ENCODE results near the gene APOB. TPM values are rescaled to one million over a fixed set of nuclear protein-coding genes. Genes with fewer than 3 reads are reported as not detected.
A peak's percentile ranks its signal among the peaks of the same experiment; 100 is the strongest.

APOB gene
- total and polyA plus RNA-seq, 2 of the 13 experiments (the other 11 are each of a cell fraction or from before 2014, with no cell fraction given): 1,569 to 2,515 TPM

GRCh38 chr2:21035974-21036707 lies 7.7 kb downstream of the APOB start (continued):
- TF ChIP-seq, protein P1, sequence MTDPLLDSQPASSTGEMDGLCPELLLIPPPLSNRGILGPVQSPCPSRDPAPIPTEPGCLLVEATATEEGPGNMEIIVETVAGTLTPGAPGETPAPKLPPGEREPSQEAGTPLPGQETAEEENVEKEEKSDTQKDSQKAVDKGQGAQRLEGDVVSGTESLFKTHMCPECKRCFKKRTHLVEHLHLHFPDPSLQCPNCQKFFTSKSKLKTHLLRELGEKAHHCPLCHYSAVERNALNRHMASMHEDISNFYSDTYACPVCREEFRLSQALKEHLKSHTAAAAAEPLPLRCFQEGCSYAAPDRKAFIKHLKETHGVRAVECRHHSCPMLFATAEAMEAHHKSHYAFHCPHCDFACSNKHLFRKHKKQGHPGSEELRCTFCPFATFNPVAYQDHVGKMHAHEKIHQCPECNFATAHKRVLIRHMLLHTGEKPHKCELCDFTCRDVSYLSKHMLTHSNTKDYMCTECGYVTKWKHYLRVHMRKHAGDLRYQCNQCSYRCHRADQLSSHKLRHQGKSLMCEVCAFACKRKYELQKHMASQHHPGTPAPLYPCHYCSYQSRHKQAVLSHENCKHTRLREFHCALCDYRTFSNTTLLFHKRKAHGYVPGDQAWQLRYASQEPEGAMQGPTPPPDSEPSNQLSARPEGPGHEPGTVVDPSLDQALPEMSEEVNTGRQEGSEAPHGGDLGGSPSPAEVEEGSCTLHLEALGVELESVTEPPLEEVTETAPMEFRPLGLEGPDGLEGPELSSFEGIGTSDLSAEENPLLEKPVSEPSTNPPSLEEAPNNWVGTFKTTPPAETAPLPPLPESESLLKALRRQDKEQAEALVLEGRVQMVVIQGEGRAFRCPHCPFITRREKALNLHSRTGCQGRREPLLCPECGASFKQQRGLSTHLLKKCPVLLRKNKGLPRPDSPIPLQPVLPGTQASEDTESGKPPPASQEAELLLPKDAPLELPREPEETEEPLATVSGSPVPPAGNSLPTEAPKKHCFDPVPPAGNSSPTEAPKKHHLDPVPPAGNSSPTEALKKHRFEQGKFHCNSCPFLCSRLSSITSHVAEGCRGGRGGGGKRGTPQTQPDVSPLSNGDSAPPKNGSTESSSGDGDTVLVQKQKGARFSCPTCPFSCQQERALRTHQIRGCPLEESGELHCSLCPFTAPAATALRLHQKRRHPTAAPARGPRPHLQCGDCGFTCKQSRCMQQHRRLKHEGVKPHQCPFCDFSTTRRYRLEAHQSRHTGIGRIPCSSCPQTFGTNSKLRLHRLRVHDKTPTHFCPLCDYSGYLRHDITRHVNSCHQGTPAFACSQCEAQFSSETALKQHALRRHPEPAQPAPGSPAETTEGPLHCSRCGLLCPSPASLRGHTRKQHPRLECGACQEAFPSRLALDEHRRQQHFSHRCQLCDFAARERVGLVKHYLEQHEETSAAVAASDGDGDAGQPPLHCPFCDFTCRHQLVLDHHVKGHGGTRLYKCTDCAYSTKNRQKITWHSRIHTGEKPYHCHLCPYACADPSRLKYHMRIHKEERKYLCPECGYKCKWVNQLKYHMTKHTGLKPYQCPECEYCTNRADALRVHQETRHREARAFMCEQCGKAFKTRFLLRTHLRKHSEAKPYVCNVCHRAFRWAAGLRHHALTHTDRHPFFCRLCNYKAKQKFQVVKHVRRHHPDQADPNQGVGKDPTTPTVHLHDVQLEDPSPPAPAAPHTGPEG (CRISPR knock-in tag; IDR thresholded peaks at IDR 0.05): no peak
- TF ChIP-seq, protein P2, sequence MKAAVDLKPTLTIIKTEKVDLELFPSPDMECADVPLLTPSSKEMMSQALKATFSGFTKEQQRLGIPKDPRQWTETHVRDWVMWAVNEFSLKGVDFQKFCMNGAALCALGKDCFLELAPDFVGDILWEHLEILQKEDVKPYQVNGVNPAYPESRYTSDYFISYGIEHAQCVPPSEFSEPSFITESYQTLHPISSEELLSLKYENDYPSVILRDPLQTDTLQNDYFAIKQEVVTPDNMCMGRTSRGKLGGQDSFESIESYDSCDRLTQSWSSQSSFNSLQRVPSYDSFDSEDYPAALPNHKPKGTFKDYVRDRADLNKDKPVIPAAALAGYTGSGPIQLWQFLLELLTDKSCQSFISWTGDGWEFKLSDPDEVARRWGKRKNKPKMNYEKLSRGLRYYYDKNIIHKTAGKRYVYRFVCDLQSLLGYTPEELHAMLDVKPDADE (CRISPR knock-in tag; IDR thresholded peaks at IDR 0.05): no peak
- TF ChIP-seq SMYD3 (CRISPR knock-in tag; IDR thresholded peaks at IDR 0.05) (no peak), PTBP1 (IDR thresholded peaks at IDR 0.05; ENCODE audit: low read depth, low read length, poor library complexity, severe bottlenecking) (no peak), TCF7L2 (IDR thresholded peaks at IDR 0.05; ENCODE audit: low read depth, low read length) (no peak), SMARCE1 (IDR thresholded peaks at IDR 0.05; ENCODE audit: borderline replicate concordance) (no peak), ZBTB38 (CRISPR knock-in tag; IDR thresholded peaks at IDR 0.05) (no peak), ETV6 (CRISPR knock-in tag; conservative IDR thresholded peaks at IDR 0.05) (no peak), PAF1 (CRISPR knock-in tag; IDR thresholded peaks at IDR 0.05) (peak; percentile 37; the same call in 1 of the 2 replicates), EHMT2 (IDR thresholded peaks at IDR 0.05; ENCODE audit: borderline replicate concordance, low read depth, low read length) (no peak), SKIL (CRISPR knock-in tag; IDR thresholded peaks at IDR 0.05; ENCODE audit: borderline replicate concordance) (no peak), NPAS2 (CRISPR knock-in tag; IDR thresholded peaks at IDR 0.05; ENCODE audit: borderline replicate concordance) (no peak), KDM5A (IDR thresholded peaks at IDR 0.05; ENCODE audit: borderline replicate concordance, low read length) (no peak), SSRP1 (CRISPR knock-in tag; IDR thresholded peaks at IDR 0.05) (peak; percentile 98), PHF5A (CRISPR knock-in tag; IDR thresholded peaks at IDR 0.05; ENCODE audit: low read depth, unreplicated experiment) (no peak), SOX5 (CRISPR knock-in tag; IDR thresholded peaks at IDR 0.05; ENCODE audit: borderline replicate concordance) (no peak), NRL (CRISPR knock-in tag; IDR thresholded peaks at IDR 0.05; ENCODE audit: borderline replicate concordance) (no peak), ZNF292 (CRISPR knock-in tag; IDR thresholded peaks at IDR 0.05; ENCODE audit: borderline replicate concordance, low read depth) (no peak), ZFY (CRISPR knock-in tag; IDR thresholded peaks at IDR 0.05) (peak; percentile 46; the same call in 1 of the 2 replicates), ZNF124 (CRISPR knock-in tag; IDR thresholded peaks at IDR 0.05) (no peak)
- TF ChIP-seq, protein P3, sequence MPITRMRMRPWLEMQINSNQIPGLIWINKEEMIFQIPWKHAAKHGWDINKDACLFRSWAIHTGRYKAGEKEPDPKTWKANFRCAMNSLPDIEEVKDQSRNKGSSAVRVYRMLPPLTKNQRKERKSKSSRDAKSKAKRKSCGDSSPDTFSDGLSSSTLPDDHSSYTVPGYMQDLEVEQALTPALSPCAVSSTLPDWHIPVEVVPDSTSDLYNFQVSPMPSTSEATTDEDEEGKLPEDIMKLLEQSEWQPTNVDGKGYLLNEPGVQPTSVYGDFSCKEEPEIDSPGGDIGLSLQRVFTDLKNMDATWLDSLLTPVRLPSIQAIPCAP (CRISPR knock-in tag; IDR thresholded peaks at IDR 0.05; ENCODE audit: low read depth): no peak

Measured in HepG2 (cell line).